SJSA1 (cell line): ENCODE data around the gene EXOC4. TPM values are rescaled to one million over a fixed set of nuclear protein-coding genes. Genes with fewer than 3 reads are reported as not detected.
"Not testable (repeated sequence)": the region's sequence is repeated elsewhere in the genome, so short reads cannot be mapped to it uniquely, and the experiment has no call there.

Source experiments
- DNase-seq, 2 experiments: peaks; one replicate each; pipeline ENCODE4 v3.0.0-alpha.2; 2015 to 2020; ENCODE audit warnings: low spot score in 2 of 2, low read depth in 1 of 2
- H3K27ac ChIP-seq: fragments of 250-450 bp; sonication (Bioruptor Pico); 2 replicates; pipeline ENCODE4 v1.5.1; 2020; ENCODE audit warnings: mild to moderate bottlenecking, moderate library complexity
- H3K27me3 ChIP-seq: fragments of 250-450 bp; sonication (Bioruptor Pico); replicated peaks from 2 replicates; pipeline ENCODE4 v1.5.1; 2020; ENCODE audit warnings: mild to moderate bottlenecking, moderate library complexity
- H3K36me3 ChIP-seq: fragments of 250-450 bp; sonication (Bioruptor Pico); 2 replicates; pipeline ENCODE4 v1.5.1; 2020; ENCODE audit warnings: mild to moderate bottlenecking
- H3K4me1 ChIP-seq: fragments of 250-450 bp; sonication (Bioruptor Pico); replicated peaks from 2 replicates; pipeline ENCODE4 v1.6.1; 2021; ENCODE audit warnings: mild to moderate bottlenecking
- H3K4me3 ChIP-seq: fragments of 250-450 bp; sonication (Bioruptor Pico); 2 replicates; pipeline ENCODE4 v1.5.1; 2020; ENCODE audit warnings: mild to moderate bottlenecking
- H3K9me3 ChIP-seq: fragments of 250-450 bp; sonication (Bioruptor Pico); replicated peaks from 2 replicates; pipeline ENCODE4 v1.5.1; 2020; ENCODE audit warnings: mild to moderate bottlenecking
- total RNA-seq: library from RNA; depleted of rRNA; stranded (reverse); fragments of >200 nt; shearing (Covaris generic); gene quantifications from 2 replicates; pipeline ENCODE4 v1.2.3, GENCODE V29; 2014

Gene EXOC4
- total RNA-seq, 1 experiment from 2014 or later = 38.5 TPM

DNA sequence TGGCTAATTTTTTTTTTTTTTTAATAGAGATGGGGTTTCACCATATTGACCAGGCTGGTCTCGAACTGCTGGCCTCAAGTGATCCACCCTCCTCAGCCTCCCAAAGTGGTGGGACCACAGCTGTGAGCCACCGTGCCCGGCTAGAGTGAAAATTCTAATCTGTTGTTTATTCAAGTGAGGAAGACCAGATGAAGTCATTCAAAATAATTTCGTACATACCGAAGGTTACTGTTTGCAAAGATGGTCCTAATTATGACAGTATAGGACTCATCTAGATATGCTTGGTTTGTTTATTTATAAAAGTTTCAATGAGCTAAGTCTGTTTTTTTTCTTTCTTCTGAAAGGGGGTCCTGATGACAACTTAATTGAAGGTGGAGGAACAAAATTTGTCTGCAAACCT lies 376.8 kb downstream of the EXOC4 start:
- no peak overlapping the region for H3K4me3 ChIP-seq
- H3K27ac ChIP-seq = no peak overlapping the region; the same call in 1 of the 2 replicates
- no peaks in the 10 kb centered on the region for H3K9me3 ChIP-seq
- no peaks in the 10 kb centered on the region for H3K27me3 ChIP-seq
- H3K4me1 ChIP-seq = peaks cover 10% of the 10 kb centered on the region; the same call in 1 of the 2 replicates
- peak in 1 of 2 experiments; percentile 18 for DNase-seq
- H3K36me3 ChIP-seq = no peaks in the 10 kb centered on the region

- Histone ChIP-seq H3K27me3 (no peaks in the 10 kb centered on the region), H3K4me1 (peaks cover 10% of the 10 kb centered on the region; the same call in 1 of the 2 replicates), H3K36me3 (no peaks in the 10 kb centered on the region), H3K4me3 (no peak overlapping the region), H3K9me3 (no peaks in the 10 kb centered on the region), H3K27ac (no peak overlapping the region)
- DNase-seq = no peak
Observed at GRCh38 chr7:133633055-133633454, 380.2 kb downstream of the EXOC4 start.

- no peaks in the 10 kb centered on the region for H3K36me3 ChIP-seq
- no peaks in the 10 kb centered on the region for H3K27me3 ChIP-seq
- no peak overlapping the region for H3K27ac ChIP-seq
- H3K4me3 ChIP-seq = no peak overlapping the region
- no peak for DNase-seq
- no peaks in the 10 kb centered on the region for H3K4me1 ChIP-seq
- H3K9me3 ChIP-seq = no peaks in the 10 kb centered on the region
Observed at GRCh38 chr7:133635541-133635940, 382.7 kb downstream of the EXOC4 start.

GRCh38 chr7:133638857-133639256 lies 386.0 kb downstream of the EXOC4 start:
- Histone ChIP-seq H3K4me3 (no peak overlapping the region), H3K27me3 (no peaks in the 10 kb centered on the region), H3K27ac (no peak overlapping the region), H3K9me3 (no peaks in the 10 kb centered on the region), H3K36me3 (no peaks in the 10 kb centered on the region), H3K4me1 (no peaks in the 10 kb centered on the region)
- DNase-seq = no peak

- H3K9me3 ChIP-seq = no peaks in the 10 kb centered on the region
- no peaks in the 10 kb centered on the region; the same call in 1 of the 2 replicates for H3K36me3 ChIP-seq
- DNase-seq = no peak
- no peaks in the 10 kb centered on the region for H3K4me1 ChIP-seq
- H3K27me3 ChIP-seq = no peaks in the 10 kb centered on the region
- H3K27ac ChIP-seq = no peak overlapping the region
- H3K4me3 ChIP-seq = no peak overlapping the region
Observed at GRCh38 chr7:133641436-133641835, 388.6 kb downstream of the EXOC4 start.

DNA sequence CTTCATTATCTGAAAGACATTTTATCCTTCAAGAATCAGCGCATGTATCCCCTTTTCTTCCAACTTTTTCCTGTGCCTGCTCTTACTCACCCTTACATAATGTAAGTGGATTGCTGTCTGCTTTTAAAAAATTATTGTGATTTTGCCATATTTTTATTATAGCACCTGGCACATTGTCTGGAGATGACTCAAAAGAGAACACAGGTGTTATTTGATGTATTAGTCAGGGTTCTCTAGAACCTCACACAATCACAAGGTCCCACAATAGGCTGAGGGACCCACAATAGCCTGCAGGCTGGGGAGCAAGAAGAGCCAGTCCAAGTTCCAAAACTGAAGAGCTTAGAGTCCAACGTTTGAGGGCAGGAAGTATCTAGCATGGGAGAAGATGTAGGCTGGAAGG lies 390.0 kb downstream of the EXOC4 start:
- no peak overlapping the region for H3K27ac ChIP-seq
- no peak for DNase-seq
- no peaks in the 10 kb centered on the region for H3K27me3 ChIP-seq
- no peak overlapping the region for H3K4me3 ChIP-seq
- H3K9me3 ChIP-seq = no peaks in the 10 kb centered on the region
- H3K4me1 ChIP-seq = no peaks in the 10 kb centered on the region
- no peaks in the 10 kb centered on the region; the same call in 1 of the 2 replicates for H3K36me3 ChIP-seq

DNA sequence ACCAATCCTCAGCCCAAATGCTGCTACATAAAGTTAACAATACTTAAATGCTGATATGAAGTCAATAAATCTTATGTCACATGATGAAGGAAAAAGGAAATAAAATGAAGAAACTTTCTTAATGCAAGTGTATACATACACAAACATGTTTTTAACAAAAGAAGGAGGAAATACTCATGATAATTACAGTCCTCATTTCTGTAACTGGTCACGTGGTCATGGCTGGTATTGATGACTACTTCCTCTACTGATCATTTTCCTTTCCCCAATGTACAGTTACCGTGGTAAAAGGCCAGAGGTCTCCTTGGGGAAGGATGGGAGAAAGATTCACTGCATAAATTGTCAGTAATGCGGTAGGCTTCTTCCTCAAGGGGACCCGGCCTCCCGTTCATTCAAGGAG lies 390.8 kb downstream of the EXOC4 start:
- H3K4me3 ChIP-seq, H3K36me3 ChIP-seq, H3K4me1 ChIP-seq, DNase-seq, H3K27me3 ChIP-seq, H3K9me3 ChIP-seq, H3K27ac ChIP-seq: not testable (repeated sequence)

GRCh38 chr7:133645884-133646391 lies 393.1 kb downstream of the EXOC4 start:
- Histone ChIP-seq H3K27ac (no peak overlapping the region), H3K4me1 (no peaks in the 10 kb centered on the region), H3K36me3 (no peaks in the 10 kb centered on the region; the same call in 1 of the 2 replicates)

DNA sequence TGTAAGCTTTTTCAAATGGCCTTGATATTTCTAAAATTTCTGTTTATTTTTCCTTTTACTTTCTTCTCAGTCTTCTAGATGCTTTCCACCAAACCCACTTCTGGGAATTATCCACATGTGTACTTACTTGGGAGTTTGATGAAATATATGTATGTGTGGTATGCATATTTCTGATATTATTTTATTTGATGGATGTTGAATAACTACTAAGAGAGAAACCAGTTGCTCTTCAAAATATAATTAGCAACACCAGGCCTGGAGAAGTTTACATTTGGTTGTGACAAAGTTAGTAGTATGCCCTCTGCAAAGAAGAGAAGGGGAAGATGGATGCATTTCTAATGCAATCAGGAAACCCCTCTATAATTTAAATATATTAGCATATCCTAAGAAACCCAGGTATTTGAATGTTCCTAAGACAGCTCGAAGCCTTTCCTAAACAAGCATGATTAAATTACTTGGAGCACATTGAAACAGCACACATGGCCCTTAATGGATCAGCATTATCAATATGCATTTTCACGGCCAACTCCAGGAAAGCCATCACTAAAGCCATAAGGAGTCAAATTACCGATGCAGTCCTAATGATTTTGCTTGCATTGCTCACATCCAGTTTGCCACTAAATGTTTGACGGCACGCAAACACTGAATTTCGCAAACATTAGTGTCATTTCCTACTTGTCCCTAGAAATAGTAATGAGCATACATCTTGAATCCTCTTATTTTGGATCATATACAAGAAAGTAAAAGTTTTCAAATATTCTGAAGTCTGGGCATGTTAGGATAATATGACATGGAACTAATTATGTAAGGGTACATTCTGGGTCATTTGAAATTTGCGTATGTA lies 393.8 kb downstream of the EXOC4 start:
- no peak overlapping the region for H3K4me3 ChIP-seq
- no peaks in the 10 kb centered on the region for H3K9me3 ChIP-seq
- H3K27ac ChIP-seq = no peak overlapping the region
- no peak for DNase-seq
- no peaks in the 10 kb centered on the region; the same call in 1 of the 2 replicates for H3K36me3 ChIP-seq
- H3K27me3 ChIP-seq = no peaks in the 10 kb centered on the region
- H3K4me1 ChIP-seq = no peaks in the 10 kb centered on the region

More at GRCh38 chr7:133645884-133646391, 393.1 kb downstream of the EXOC4 start:
- Histone ChIP-seq H3K9me3 (no peaks in the 10 kb centered on the region), H3K4me3 (no peak overlapping the region), H3K27me3 (no peaks in the 10 kb centered on the region)
- DNase-seq = no peak

- Histone ChIP-seq H3K36me3 (no peaks in the 10 kb centered on the region; the same call in 1 of the 2 replicates), H3K27me3 (no peaks in the 10 kb centered on the region), H3K4me1 (no peaks in the 10 kb centered on the region), H3K4me3 (no peak overlapping the region), H3K27ac (no peak overlapping the region), H3K9me3 (no peaks in the 10 kb centered on the region)
- no peak for DNase-seq
Observed at GRCh38 chr7:133649593-133649992, 396.7 kb downstream of the EXOC4 start.

GRCh38 chr7:133650069-133650468 lies 397.2 kb downstream of the EXOC4 start:
- DNase-seq = no peak
- H3K36me3 ChIP-seq = no peaks in the 10 kb centered on the region; the same call in 1 of the 2 replicates
- H3K4me1 ChIP-seq = no peaks in the 10 kb centered on the region
- H3K4me3 ChIP-seq = no peak overlapping the region
- H3K9me3 ChIP-seq = no peaks in the 10 kb centered on the region
- H3K27ac ChIP-seq = no peak overlapping the region
- no peaks in the 10 kb centered on the region for H3K27me3 ChIP-seq

DNA sequence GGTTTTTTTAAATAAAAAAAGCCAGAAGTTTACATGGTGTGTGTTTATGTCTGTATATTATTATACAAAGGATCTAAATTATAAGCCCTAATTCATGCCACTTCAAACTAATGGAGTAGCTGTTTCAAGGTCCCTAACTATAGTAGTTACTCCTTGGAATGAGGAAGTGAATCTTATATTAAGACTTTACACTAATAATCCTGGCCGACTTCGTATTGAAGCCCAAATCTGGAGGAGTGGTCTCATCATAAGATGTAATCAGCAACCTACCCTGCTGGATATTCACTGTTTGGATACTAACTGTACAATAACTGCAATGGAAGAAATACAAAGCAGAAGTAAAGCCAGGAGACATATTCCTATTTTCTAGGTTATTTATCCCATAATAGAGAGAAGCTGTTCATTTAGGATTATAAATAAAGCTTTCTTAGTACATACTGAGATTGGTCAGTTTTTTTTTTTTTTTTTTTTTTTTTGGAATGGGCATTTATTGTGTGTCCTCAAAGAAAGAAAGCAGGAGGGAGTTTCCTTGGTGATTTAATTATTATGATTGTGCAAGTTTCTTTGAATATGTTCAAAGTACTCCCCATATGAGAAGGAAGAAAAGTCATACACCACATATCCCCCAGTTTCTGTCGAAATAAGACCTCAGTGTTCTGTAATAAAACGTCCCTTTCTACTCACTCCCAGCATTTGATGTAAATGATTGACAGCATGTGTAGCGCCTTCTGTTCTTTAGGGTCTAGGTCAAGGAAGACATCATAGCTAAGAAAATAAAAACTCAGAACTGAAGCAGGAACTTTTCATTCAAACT lies 397.8 kb downstream of the EXOC4 start:
- Histone ChIP-seq H3K27me3 (no peaks in the 10 kb centered on the region), H3K9me3 (no peaks in the 10 kb centered on the region), H3K4me1 (no peaks in the 10 kb centered on the region), H3K27ac (no peak overlapping the region), H3K4me3 (no peak overlapping the region), H3K36me3 (no peaks in the 10 kb centered on the region; the same call in 1 of the 2 replicates)
- DNase-seq = no peak

GRCh38 chr7:133652547-133652946 lies 399.7 kb downstream of the EXOC4 start:
- no peak overlapping the region for H3K27ac ChIP-seq
- H3K27me3 ChIP-seq = no peaks in the 10 kb centered on the region
- no peaks in the 10 kb centered on the region for H3K36me3 ChIP-seq
- DNase-seq = no peak
- no peak overlapping the region for H3K4me3 ChIP-seq
- H3K9me3 ChIP-seq = no peaks in the 10 kb centered on the region
- no peaks in the 10 kb centered on the region for H3K4me1 ChIP-seq

DNA sequence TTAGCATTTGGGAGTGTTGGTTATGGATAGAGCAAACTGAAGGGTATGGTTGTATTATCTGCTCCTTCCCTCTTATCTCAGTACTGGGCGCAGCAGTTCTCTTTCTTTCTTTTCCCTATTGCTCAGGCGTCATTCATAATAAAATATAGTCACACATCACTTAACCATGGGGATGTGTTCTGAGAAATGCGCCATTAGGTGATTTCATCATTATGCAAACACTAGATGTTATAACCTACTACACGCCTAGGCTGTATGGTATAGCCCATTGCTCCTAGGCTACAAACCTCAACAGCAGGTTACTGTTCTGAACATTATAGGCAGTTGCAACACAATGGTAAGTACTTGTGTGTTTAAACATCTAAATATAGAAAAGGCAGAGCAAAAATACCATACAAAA lies 401.7 kb downstream of the EXOC4 start:
- no peaks in the 10 kb centered on the region for H3K27me3 ChIP-seq
- no peak overlapping the region for H3K27ac ChIP-seq
- no peak overlapping the region for H3K4me3 ChIP-seq
- no peaks in the 10 kb centered on the region for H3K4me1 ChIP-seq
- H3K36me3 ChIP-seq = no peaks in the 10 kb centered on the region
- H3K9me3 ChIP-seq = no peaks in the 10 kb centered on the region
- no peak for DNase-seq
